GM18909 (cell line): ENCODE data around the gene WNT5A.

Experiments used
- ATAC-seq: cut with Tn5 transposase; IDR thresholded peaks from one replicate; pipeline ENCODE4 v1.9.1; 2021; ENCODE audit warnings: mild to moderate bottlenecking; ENCODE audit not compliant: unreplicated experiment, poor library complexity

WNT5A gene

DNA sequence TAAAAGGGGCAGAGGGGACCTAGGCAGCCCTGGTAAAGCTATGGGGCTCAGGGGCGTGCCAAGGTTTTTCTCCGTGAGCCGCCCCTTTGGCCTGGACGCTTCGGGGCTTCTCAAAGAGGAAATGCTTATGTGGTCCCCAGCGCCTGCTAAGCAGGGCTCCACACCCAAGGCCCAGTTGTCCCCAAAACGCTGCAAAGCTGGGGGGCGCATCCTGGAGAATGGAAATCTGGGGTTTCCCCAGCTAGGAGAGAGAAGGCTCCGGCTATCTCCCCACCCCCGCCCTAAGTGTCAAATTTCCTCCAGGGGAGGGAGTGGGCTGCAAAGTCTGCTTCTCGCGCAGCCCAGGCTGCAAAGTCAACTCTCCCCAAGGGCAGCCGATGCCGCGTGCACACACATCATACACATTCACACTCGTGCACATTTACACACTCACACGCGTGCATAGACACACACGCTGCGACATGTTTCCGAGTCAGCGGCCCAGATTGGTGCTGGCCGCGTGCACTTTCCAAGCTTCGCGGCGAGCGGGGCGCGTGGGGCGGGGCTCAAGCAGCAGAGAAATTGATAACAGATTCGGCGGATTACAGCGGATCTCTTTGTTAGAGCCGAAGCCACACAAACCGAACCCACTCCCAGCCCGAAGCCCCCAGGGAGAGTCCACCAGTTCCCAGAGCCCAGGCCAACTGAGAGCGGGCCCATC is 4.5 kb downstream of the WNT5A start:
- ATAC-seq: no peak

DNA sequence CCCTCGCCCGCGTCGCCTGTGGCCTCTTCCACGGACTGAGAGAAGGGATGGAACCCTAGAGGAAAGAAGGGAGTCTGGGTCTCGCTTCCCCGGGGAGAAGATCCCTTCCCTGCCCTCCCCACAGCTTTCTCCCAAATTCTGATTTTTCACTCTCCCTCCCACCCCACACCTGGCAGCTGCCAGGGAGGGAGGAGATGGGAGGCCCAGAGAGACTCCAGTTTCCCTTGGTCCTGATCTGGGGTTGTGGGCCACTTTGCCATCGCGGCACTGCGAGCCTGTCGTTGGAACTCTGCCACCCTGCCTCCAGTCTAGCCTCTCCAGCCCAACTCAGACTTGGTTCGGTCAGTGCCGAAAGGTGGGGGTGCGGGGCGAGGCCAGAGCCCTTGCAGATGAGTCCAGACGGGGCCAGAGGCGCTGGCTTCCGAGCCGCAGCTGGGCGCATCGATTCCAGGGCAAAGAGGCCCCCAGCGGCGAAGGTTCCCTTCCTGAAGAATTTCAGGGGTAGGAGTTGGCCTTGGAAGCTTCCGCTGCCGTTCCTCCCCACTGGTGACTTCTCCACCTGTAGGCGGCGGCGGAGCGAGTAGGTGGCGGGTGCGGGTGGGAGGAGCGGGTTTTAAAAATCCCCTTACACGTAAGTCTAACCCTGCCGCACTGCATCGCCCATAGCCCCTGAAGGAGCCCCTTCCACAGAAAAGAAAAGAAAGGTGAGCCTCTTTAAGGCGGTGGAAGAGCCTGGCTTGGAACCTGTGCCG is 5.2 kb downstream of the WNT5A start:
- no peak for ATAC-seq

DNA sequence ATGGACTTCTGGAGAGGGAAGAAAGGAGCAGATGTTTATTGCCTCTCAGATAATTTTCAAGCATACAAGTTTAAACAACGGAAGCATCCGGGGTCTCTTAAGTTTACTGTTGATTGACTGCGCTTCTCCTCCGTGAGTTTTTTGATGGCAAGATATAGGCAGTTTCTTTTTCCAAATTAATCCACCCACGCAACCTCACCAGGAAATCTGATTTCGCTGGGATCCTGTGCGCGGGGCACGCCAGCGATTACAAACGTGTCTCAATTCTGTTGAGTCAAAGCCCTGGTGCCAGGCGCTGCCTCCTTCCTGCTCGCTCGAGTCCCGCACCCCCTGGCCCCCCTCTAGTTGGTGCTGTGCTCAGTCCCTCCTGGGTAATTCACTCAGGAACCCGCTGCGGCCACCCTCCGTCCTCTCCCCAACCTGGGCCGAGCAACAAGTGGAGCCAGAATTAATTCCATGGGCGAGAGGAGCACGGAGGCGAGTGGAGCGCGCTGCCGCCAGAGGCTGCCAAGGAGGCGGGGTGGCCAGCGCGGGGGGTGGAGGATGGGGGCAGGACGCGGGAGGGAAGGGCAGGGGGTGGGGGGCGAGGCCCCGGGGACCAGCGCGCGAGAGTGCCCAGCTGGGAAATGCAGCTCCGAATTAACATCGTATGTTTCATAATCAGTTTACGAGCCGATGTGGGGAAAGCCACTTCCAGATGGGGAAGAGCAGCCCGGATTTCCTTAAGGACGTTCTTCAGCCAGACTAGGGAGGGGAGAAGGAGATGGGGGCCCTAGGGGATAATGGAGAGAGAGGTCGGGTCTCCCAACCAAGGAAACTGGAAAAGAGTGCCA is 6.0 kb downstream of the WNT5A start:
- no peak for ATAC-seq

DNA sequence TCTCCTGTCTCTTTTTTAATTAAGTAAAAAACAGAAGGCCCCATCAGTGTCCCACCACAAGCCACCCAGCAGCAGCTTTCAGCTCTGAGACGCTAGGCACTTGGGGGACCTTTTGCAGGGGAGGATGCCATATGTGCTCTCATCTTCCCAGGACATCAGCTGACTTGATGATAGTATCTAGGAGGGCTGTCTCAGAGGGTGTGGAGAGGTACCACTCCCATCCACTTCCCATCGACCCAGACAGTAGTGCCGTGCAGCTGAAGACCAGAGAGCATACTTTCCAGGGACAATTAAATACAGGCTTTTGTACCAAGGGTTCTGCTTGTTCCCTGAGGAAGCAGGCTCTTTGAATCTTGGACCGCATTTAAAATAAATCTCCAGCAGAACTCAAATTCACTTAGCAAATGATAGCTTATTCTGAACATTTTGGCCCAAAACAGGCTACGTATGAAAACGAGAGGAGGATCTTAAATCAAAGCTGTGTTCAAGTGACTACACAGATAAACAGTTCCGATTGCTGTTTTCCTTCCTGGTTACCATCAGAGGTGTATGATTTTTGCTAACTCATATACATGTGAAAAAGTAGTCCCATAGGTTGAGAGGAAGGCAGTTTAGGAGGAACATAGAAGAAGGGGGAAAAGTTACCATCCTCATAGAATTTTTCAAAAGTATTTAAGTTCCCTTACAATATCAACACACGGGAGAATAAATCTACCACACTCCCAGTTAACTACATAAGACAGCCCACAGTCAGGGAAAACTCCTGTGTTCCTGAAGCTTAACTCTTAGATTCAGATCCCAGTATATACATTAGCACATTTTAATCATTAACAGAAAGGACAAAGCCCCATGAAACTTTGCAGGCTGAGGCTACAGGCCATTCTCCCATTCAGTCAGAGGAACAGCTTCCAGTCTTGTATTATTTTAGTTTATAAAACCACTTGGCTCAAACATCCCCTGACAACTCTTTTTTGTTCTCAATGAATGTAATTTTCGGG is 9.5 kb downstream of the WNT5A start:
- no peak for ATAC-seq

DNA sequence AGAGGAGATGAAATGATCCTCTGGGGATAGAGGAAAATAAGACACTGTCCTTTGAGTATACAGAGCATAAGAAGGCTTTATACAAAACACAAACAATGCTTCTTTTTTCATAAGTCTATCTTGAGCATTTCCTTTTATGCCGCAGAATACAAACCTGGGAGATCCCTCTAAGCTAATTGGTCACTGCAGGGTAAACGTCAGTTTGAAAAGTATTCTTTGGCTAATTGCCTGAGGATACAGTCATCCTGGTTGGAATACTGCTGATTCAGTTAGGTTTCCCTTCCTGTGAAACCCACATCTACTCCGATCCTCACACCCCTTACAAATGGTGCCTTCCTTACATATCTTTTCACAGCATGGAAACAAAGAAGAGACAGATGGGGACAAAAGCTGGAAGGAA is 10.6 kb downstream of the WNT5A start:
- no peak for ATAC-seq

DNA sequence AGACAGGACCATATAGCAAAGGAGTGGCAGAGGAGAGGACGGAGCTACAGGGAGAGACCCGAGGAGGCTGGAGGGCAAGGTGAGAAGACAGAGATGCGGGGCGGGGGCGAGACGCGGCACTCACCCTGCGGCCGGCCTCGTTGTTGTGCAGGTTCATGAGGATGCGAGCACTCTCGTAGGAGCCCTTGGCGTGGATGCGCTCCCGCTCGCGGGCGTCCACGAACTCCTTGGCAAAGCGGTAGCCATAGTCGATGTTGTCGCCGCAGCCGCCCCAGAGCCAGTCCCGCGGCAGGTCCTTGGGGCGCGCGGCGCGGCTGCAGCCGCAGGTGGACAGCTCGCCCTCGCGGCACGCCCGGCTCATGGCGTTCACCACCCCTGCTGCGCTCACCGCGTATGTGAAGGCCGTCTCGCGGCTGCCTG is 12.9 kb downstream of the WNT5A start:
- no peak for ATAC-seq

DNA sequence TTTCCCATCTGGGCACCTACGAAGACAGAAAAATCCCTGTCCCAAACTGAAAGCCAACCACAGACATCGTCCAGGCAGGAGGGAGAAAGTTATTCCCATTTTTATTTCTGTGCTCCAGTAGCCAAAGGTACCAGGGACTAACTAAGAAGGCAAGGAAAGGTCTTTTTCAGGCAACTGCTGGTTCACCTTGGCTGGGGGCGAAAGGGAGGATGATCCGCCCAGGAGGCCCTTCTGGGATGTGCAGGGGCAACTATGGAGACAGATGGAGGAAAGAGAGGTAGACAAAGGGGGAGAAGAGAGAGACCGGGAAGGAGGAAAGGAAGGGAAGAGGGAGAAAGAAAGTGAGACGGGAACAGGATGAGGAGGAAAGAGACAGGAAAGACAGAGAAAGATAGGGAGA is 13.3 kb downstream of the WNT5A start:
- no peak for ATAC-seq

DNA sequence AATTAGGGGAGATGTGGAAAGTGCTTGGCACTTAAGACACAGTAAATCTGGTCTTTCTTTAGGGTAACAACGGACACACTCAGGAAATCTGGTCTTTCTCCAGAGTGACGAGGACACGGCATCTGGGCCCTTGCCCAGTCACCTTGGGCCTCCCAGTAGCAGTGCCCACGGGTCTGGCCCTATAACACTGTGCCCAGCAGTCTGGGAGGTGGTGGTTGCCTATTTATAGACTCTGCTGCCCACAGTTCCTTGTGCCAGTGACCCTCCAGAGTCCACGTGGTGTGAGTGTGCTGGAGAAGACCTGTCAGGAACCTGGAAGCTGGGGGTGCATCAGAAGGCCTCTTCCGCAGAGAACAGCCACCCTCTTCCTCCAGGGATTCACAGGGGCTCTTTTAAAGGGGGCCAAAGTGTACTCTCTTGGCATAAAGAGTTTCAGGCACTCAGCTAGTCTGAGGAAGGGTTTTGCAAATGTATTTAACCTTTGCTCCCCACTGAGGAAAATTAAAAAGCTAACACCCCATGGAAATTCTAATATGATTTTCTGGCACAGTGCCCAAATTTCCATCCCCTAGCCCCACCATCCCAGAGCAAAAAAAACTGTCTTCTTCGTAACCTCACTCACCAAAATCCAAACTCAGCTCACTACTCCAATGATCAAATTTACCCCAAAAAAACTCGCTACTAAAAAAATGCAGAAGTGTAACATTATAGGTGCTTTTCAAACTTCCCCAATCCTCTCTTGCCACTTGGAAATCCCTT is 15.4 kb downstream of the WNT5A start:
- no peak for ATAC-seq

DNA sequence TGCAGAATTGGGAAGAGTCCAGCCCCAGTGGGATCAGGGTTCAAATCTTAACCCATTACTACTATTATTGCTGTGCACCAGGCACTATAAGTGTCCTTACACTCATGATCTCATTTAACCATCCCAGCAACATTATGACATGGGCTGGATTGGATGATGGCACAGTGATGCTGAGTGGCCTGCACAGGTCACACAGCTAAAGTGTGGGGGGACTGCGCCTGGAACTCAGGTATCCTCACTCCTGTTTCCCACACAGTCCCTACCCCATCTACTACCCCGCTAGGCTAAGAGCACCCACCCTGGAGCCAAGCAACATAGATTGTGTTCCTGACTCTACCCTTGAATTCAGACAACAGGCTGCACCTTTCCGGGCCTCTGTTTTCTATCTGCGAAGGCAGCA is 16.0 kb downstream of the WNT5A start:
- no peak for ATAC-seq

DNA sequence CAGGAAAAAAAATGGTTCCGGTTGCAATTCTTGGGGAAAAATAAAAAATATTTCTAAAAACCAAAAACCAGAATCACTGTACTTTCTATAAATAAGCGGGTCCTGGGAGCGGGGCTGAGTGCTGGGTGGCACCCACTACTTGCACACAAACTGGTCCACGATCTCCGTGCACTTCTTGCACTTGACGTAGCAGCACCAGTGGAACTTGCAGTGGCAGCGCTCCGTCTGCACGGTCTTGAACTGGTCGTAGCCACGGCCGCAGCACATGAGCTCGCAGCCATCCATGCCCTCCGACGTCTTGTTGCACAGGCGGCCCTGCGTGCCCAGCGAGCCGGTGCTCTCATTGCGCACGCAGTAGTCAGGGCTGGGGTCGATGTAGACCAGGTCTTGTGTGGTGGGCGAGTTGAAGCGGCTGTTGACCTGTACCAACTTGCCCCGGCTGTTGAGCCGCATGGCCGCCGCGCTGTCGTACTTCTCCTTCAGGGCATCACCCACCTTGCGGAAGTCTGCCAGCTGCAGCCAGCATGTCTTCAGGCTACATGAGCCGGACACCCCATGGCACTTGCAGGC is 17.1 kb downstream of the WNT5A start:
- no peak for ATAC-seq

DNA sequence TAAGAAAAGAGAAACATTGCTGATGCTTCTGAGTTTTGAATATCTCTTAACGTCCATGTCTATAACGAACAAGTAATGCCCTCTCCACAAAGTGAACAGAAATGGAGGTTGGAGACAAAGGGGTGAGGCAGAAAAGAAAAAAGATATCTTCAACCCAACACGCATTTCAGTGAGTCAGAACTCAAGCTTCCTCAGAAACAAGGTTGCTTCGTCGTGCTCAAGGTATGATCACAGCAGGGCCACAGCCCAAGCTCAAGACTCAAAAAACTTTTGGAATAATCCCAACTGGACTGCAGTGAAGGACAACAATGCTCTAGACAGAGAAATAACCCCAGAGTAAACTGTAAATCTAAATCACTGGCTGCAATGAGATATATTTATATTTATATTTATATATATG is 18.9 kb downstream of the WNT5A start:
- no peak for ATAC-seq

DNA sequence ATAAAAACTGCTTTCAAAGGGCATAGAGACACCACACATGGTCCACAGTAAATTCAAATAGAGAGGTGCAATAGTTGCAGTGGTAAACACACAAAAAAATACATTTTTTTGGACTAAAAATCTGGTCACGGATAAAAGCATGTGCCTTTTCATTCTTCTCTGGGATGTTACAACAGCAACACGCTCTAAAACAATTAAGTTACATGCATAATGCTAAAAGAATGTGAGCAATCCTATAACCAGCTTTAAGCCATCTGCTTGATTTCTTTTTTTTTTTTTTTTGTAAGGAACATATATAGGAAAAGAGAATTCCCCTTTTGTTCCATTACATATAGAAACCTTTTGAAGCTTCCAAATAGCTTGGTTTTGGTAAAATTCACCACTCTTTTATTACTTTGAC is 20.0 kb downstream of the WNT5A start:
- ATAC-seq: no peak

DNA sequence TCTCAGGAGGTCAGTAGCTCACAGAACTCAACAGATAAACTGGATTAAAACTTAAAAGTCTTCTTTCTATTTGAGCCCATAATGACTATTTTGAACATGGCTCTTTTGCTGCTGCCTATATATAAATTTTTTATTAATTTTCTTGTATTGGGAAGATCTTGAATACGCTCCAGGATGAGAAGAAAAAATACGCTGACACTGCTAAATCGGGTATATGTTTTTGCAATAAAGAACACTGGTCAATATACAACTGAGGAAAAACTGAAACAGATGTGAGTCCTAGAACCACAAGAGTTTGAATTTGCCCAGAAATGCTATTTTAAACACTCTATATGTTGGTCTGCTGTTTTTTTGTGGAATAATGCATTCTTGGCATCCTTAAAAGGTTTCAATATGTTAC is 20.6 kb downstream of the WNT5A start:
- no peak for ATAC-seq

DNA sequence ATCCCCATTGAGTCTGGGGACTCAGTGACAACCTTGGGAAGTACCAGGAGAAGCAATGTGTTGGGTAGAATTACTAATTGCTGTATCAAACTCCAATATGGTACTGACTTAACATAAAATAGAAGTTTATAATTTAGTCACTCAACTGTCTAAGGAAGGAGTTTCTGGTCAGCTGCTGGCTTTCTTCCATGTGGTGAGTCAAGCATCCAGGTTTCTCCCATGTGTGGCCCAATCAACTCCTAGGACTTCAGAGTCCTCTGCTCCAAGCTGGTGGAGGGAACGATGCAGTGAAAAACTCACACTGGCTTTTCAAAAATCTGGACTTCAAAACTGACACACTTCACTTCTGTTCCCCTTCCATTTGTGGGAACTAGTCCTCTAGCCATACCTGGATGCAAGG is 25.2 kb downstream of the WNT5A start:
- ATAC-seq: no peak

DNA sequence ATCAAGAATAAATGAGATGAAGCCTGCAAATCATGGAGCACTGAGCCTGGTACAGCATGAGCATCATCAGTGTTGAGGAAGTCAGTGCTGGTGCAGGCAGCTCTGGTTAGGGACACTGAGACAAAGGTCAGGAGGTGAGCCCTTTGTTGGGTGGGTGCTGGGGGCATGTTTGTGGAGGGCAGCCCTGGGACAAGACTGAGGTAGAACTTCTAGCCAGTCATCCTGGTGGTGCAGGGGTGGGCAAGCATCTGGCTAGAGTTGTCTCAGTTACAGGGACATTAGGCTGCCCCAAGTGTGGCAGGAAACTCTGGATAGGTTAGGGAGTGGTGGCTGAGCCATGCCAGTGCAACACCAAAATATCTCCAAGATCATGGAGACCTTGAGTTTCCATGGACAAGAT is 27.3 kb downstream of the WNT5A start:
- ATAC-seq: no peak

DNA sequence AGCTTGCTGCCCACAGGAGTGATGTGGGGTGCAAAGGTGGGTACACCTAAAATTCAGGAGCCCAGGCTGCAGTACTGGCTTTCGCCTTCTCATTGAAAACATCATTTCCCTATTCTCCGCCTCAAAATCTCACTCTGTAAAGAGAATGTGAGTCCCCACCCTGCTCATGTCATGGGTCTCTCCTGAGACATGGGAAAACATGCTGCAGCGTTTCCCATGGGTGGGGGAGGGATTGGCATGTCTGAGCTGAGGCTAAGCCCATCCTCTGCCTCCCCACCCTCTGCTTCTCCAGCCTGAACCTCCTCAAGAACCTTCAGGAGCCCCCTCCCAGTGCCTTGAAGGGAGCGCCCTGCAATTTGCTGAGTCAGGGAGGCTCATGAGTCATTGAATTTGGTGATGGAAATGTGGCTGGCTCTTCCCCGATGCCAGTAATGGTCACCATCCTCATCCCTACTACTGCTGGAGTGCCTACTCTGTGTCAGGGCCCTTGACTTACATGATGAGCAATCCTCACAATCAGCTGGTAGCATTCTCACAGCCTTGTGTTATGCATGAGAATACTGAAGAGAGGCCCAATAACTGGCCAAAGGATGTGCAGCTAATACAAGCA is 28.8 kb downstream of the WNT5A start:
- no peak for ATAC-seq

DNA sequence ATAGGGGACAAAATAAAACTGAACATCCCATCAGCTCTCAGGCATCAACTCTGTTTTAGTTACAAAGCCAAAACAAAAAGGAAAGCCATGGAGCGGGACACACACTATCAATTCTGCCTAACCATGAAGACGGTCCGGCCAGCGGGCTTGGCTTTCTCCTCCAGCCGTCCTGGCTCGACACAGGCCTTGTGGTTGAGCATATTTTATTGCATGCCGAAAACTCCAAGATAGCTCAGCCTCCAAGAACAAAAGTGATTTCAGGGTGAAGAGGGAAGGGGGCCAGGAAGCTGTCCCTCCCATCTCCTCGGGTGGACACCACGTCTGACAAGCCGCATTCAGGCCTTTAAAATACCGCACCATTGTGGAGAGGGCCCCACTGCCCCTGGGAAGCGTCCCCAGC is 31.2 kb downstream of the WNT5A start:
- no peak for ATAC-seq

DNA sequence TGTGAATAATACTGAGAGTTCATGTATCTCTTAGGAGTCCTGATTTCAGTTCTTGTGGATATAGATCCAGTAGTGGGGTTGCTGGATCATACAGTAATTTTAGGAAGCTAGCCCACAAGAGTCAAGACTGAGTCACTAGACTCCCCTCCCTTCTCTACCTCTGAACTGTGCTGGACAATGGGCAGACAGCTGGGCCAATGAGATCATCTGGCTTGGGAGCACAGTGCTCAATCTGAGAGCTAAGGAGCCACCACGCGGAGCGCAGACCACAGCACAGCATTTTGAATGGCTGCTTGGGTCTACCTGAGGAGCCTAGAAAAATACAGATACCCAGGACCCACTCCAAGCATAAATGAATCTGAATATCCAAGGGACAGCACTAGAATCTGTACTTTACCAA is 32.5 kb downstream of the WNT5A start:
- no peak for ATAC-seq
